Putamen (tissue), 1 donor: ENCODE results near the gene LAMTOR2.
"Not testable (repeated sequence)": the region's sequence is repeated elsewhere in the genome, so short reads cannot be mapped to it uniquely, and the experiment has no call there.

Source experiments
- DNase-seq: peaks from one replicate; pipeline ENCODE4 v3.0.0-alpha.2; 2016; ENCODE audit warnings: low spot score

Gene LAMTOR2

GRCh38 chr1:156052862-156053767 is 1.5 kb upstream of the LAMTOR2 start:
- peak; percentile 50 for DNase-seq

GRCh38 chr1:156053768-156054499 is 648 bp upstream of the LAMTOR2 start, which contains the start of gene UBQLN4:
TSS of gene UBQLN4 (minus strand) at chr1:156053798. CDS start at chr1:156053701, 97 bp downstream.
- peak; percentile 93 for DNase-seq

GRCh38 chr1:156055281-156056048 is 883 bp downstream of the LAMTOR2 start:
- no peak for DNase-seq

- DNase-seq, result no peak
These were observed 1.8 kb downstream of the LAMTOR2 start for GRCh38 chr1:156056326-156056849.

GRCh38 chr1:156060937-156061636 is 6.5 kb downstream of the LAMTOR2 start, which contains the start of gene RAB25:
TSS of gene RAB25 (plus strand) at chr1:156061160. CDS start at chr1:156061401, 241 bp downstream.
- no peak for DNase-seq

- DNase-seq, result no peak
These were observed 7.6 kb downstream of the LAMTOR2 start for GRCh38 chr1:156062189-156062588.

GRCh38 chr1:156063997-156064285 is 9.4 kb downstream of the LAMTOR2 start:
- DNase-seq, result no peak

GRCh38 chr1:156064615-156065014 is 10.0 kb downstream of the LAMTOR2 start:
- no peak for DNase-seq

- no peak for DNase-seq
These were observed 10.6 kb downstream of the LAMTOR2 start for GRCh38 chr1:156065212-156065611.

GRCh38 chr1:156065871-156066270 is 11.3 kb downstream of the LAMTOR2 start:
- DNase-seq, result no peak

- DNase-seq, result no peak
These were observed 12.7 kb downstream of the LAMTOR2 start for GRCh38 chr1:156067262-156067661.

- no peak for DNase-seq
These were observed 15.2 kb downstream of the LAMTOR2 start for GRCh38 chr1:156069490-156070455.

GRCh38 chr1:156070548-156070947 is 16.0 kb downstream of the LAMTOR2 start:
- DNase-seq, result no peak

GRCh38 chr1:156071332-156071816 is 16.8 kb downstream of the LAMTOR2 start:
- DNase-seq, result not testable (repeated sequence)

- no peak for DNase-seq
These were observed 17.7 kb downstream of the LAMTOR2 start for GRCh38 chr1:156072251-156072650.

GRCh38 chr1:156073110-156073687 is 18.6 kb downstream of the LAMTOR2 start:
- no peak for DNase-seq

GRCh38 chr1:156073740-156074139 is 19.2 kb downstream of the LAMTOR2 start:
- DNase-seq, result no peak

GRCh38 chr1:156074661-156075060 is 20.1 kb downstream of the LAMTOR2 start:
- DNase-seq, result no peak

- no peak for DNase-seq
These were observed 20.6 kb downstream of the LAMTOR2 start for GRCh38 chr1:156075162-156075561.

- DNase-seq, result no peak
These were observed 21.2 kb downstream of the LAMTOR2 start for GRCh38 chr1:156075775-156076204.
